SK-N-SH treated with all-trans-retinoic acid at 6 μM for 48 hours (cell line): ENCODE results near the gene TPM4.

ENCODE experiments used
- CSRNP3 ChIP-seq: fragments of 250-450 bp; sonication (Bioruptor Pico); IDR thresholded peaks from 2 replicates; pipeline ENCODE4 v1.5.1; 2021; ENCODE audit warnings: mild to moderate bottlenecking, moderate library complexity
- OSR1 ChIP-seq: fragments of 250-450 bp; sonication (Bioruptor Pico); IDR thresholded peaks from 2 replicates; pipeline ENCODE4 v1.8.0; 2022; ENCODE audit warnings: moderate library complexity, mild to moderate bottlenecking, inconsistent platforms
- PATZ1 ChIP-seq: fragments of 250-450 bp; sonication (Bioruptor Pico); IDR thresholded peaks from 2 replicates; pipeline ENCODE4 v1.8.0; 2020; ENCODE audit warnings: mild to moderate bottlenecking, moderate library complexity, borderline replicate concordance
- TOX ChIP-seq: fragments of 250-450 bp; sonication (Bioruptor Pico); IDR thresholded peaks from 2 replicates; pipeline ENCODE4 v1.8.0; 2021; ENCODE audit warnings: mild to moderate bottlenecking, moderate library complexity, borderline replicate concordance
- ZFP3 ChIP-seq: fragments of 250-450 bp; sonication (Bioruptor Pico); IDR thresholded peaks from 2 replicates; pipeline ENCODE4 v1.5.0; 2020; ENCODE audit warnings: mild to moderate bottlenecking, moderate library complexity
- ZFP30 ChIP-seq: fragments of 450-650 bp; formaldehyde crosslinking; IDR thresholded peaks from 2 replicates; pipeline ENCODE4 v1.5.0; 2022; ENCODE audit warnings: mild to moderate bottlenecking, moderate library complexity
- ZNF565 ChIP-seq: fragments of 450-650 bp; formaldehyde crosslinking; conservative IDR thresholded peaks from 2 replicates; pipeline ENCODE4 v1.5.0; 2020; ENCODE audit warnings: low read depth, mild to moderate bottlenecking, moderate library complexity

- TF ChIP-seq PATZ1 (CRISPR knock-in tag) (no peak), CSRNP3 (no peak), ZFP30 (CRISPR knock-in tag) (no peak), OSR1 (CRISPR knock-in tag) (no peak), ZNF565 (CRISPR knock-in tag) (no peak), TOX (CRISPR knock-in tag) (no peak), ZFP3 (no peak)
These were observed 2.7 kb downstream of the TPM4 start for GRCh38 chr19:16078759-16079707.
